GM12878 (cell line): Measurements from ENCODE around the gene TMEM17. TPM values are rescaled to one million over a fixed set of nuclear protein-coding genes. Genes with fewer than 3 reads are reported as not detected.

Experiments used
- ATAC-seq: fragments of 200-7000 bp; cut with Tn5 transposase; 3 replicates; pipeline ENCODE4 v1.9.1; 2020; ENCODE audit warnings: mild to moderate bottlenecking, moderate library complexity
- BruUV-seq: library from RNA; stranded (reverse); fragments of 400-500 nt; replicated peaks from 2 replicates; lab custom pipeline; 2021; lab: Mats Ljungman, UMichigan
- CTCF ChIA-PET: fragments of 300-600 bp; sonication (Branson Sonifier 250); formaldehyde crosslinking; extraction: SDS; loops from one replicate; lab custom pipeline; 2021; ENCODE audit warnings: inconsistent platforms; lab: Yijun Ruan, JAX
- POLR2A ChIA-PET: fragments of 350-600 bp; formaldehyde crosslinking; extraction: SDS; loops from one replicate; lab custom pipeline; 2021; ENCODE audit warnings: inconsistent platforms; lab: Charles Lee
- RAD21 ChIA-PET: fragments of 300-600 bp; sonication (Branson Sonifier 250); formaldehyde crosslinking; loops from one replicate; lab custom pipeline; 2023; ENCODE audit warnings: antibody characterized with exemption; ENCODE audit not compliant: unreplicated experiment; lab: Charles Lee
- SMC1A ChIA-PET: fragments of 300-600 bp; sonication (Branson Sonifier 250); formaldehyde crosslinking; loops from one replicate; lab custom pipeline; 2023; ENCODE audit not compliant: unreplicated experiment, uncharacterized antibody; lab: Charles Lee
- DNase-seq: peaks from one replicate; pipeline ENCODE4 v3.0.0-alpha.2; 2011; ENCODE audit warnings: low read depth, low spot score
- FAIRE-seq: peaks from 3 replicates; lab custom pipeline; 2011; peaks lifted over from hg19 to GRCh38; lab: Jason Lieb, UNC
- H2AFZ ChIP-seq: 2 replicates; pipeline ENCODE4 v1.6.0; 2011; ENCODE audit warnings: low read depth, low read length, control low read depth; ENCODE audit not compliant: control insufficient read depth
- H3K27ac ChIP-seq: 2 replicates; pipeline ENCODE4 v1.5.1; 2011; ENCODE audit warnings: control low read depth; ENCODE audit not compliant: control insufficient read depth, insufficient read depth
- H3K27me3 ChIP-seq, 2 experiments: replicated peaks in 1 of 2; 2 replicates each; pipeline versions ENCODE4 v1.6.0 to v1.6.1; 2011; ENCODE audit warnings: low read length in 1 of 2; ENCODE audit not compliant: control insufficient read depth in 2 of 2, insufficient read depth in 2 of 2
- H3K36me3 ChIP-seq, 2 experiments: 2 replicates each; pipeline ENCODE4 v1.5.1; 2011; ENCODE audit warnings: low read length in 1 of 2; ENCODE audit not compliant: control insufficient read depth in 2 of 2, insufficient read depth in 2 of 2
- H3K4me1 ChIP-seq: 2 replicates; pipeline ENCODE4 v1.6.1; 2011; ENCODE audit warnings: mild to moderate bottlenecking, low read length, moderate library complexity, mixed read lengths; ENCODE audit not compliant: control insufficient read depth, insufficient read depth
- H3K4me2 ChIP-seq: 2 replicates; pipeline ENCODE4 v1.6.0; 2011; ENCODE audit warnings: control low read depth; ENCODE audit not compliant: control insufficient read depth, insufficient read depth
- H3K4me3 ChIP-seq: fragments of 200-600 bp; sonication (generic); 2 replicates; pipeline ENCODE4 v1.5.1; 2016
- H3K79me2 ChIP-seq: 2 replicates; pipeline ENCODE4 v1.6.0; 2011; ENCODE audit warnings: low read length; ENCODE audit not compliant: control insufficient read depth, insufficient read depth
- H3K9ac ChIP-seq: 2 replicates; pipeline ENCODE4 v1.8.0; 2011; ENCODE audit warnings: low read length, control low read depth, mixed read lengths; ENCODE audit not compliant: control insufficient read depth, insufficient read depth
- H3K9me3 ChIP-seq: replicated peaks from 3 replicates; pipeline ENCODE4 v1.5.1; 2011; ENCODE audit warnings: mild to moderate bottlenecking, low read length; ENCODE audit not compliant: control insufficient read depth, insufficient read depth
- H4K20me1 ChIP-seq: 2 replicates; pipeline ENCODE4 v1.6.0; 2011; ENCODE audit not compliant: control insufficient read depth, insufficient read depth
- ATF7 ChIP-seq: fragments of 450-650 bp; IDR thresholded peaks from 2 replicates; pipeline ENCODE4 v1.6.1; 2016; ENCODE audit warnings: low read depth, mild to moderate bottlenecking
- E4F1 ChIP-seq: fragments of 450-650 bp; IDR thresholded peaks from 2 replicates; pipeline ENCODE4 v1.6.1; 2018; ENCODE audit warnings: borderline replicate concordance, mild to moderate bottlenecking; ENCODE audit not compliant: partially characterized antibody
- EED ChIP-seq: sonication (generic); IDR thresholded peaks from 2 replicates; pipeline ENCODE4 v1.6.1; 2016; ENCODE audit warnings: antibody characterized with exemption, low read depth
- JUNB ChIP-seq: IDR thresholded peaks from 2 replicates; pipeline ENCODE4 v1.6.1; 2016; ENCODE audit warnings: antibody characterized with exemption, mild to moderate bottlenecking
- MTA2 ChIP-seq: fragments of 450-650 bp; IDR thresholded peaks from 2 replicates; pipeline ENCODE4 v1.6.1; 2016; ENCODE audit warnings: low read depth, mild to moderate bottlenecking, moderate library complexity
- MYC ChIP-seq: IDR thresholded peaks from 2 replicates; pipeline ENCODE4 v1.6.1; 2011; ENCODE audit warnings: mild to moderate bottlenecking, low read length, moderate library complexity, inconsistent platforms; ENCODE audit not compliant: insufficient read depth, insufficient replicate concordance, insufficient read length, severe bottlenecking
- NBN ChIP-seq: fragments of 450-650 bp; IDR thresholded peaks from 2 replicates; pipeline ENCODE4 v1.6.1; 2016
- PAX5 ChIP-seq: IDR thresholded peaks from 2 replicates; pipeline ENCODE4 v1.6.1; 2011; ENCODE audit warnings: low read depth, low read length, borderline replicate concordance
- SIN3A ChIP-seq: IDR thresholded peaks from 2 replicates; pipeline ENCODE4 v1.6.1; 2012; ENCODE audit warnings: low read depth, low read length, improper control_type of control experiment
- SIX5 ChIP-seq: IDR thresholded peaks from 2 replicates; pipeline ENCODE4 v1.6.1; 2011; ENCODE audit warnings: mild to moderate bottlenecking, low read depth, low read length, moderate library complexity; ENCODE audit not compliant: severe bottlenecking
- SMAD1 ChIP-seq: fragments of 450-650 bp; IDR thresholded peaks from 2 replicates; pipeline ENCODE4 v1.6.1; 2018; ENCODE audit warnings: mild to moderate bottlenecking, low read depth; ENCODE audit not compliant: partially characterized antibody
- SMAD5 ChIP-seq: IDR thresholded peaks from 2 replicates; pipeline ENCODE4 v1.6.1; 2016; ENCODE audit warnings: antibody characterized with exemption, low read depth
- SMARCA5 ChIP-seq: fragments of 450-650 bp; IDR thresholded peaks from 2 replicates; pipeline ENCODE4 v1.6.1; 2017; ENCODE audit warnings: mild to moderate bottlenecking
- SP1 ChIP-seq: IDR thresholded peaks from one replicate; pipeline ENCODE4 v1.6.1; 2011; ENCODE audit warnings: low read depth, low read length
- YBX1 ChIP-seq: fragments of 450-650 bp; IDR thresholded peaks from 2 replicates; pipeline ENCODE4 v1.6.1; 2016; ENCODE audit warnings: antibody characterized with exemption
- ZNF207 ChIP-seq: fragments of 450-650 bp; IDR thresholded peaks from 2 replicates; pipeline ENCODE4 v1.6.1; 2014; ENCODE audit warnings: antibody characterized with exemption, mild to moderate bottlenecking, borderline replicate concordance
- ZNF217 ChIP-seq: fragments of 450-650 bp; IDR thresholded peaks from 2 replicates; pipeline ENCODE4 v1.6.1; 2017; ENCODE audit warnings: antibody characterized with exemption, mild to moderate bottlenecking
- ZNF622 ChIP-seq: fragments of 450-650 bp; IDR thresholded peaks from 2 replicates; pipeline ENCODE4 v1.6.1; 2017; ENCODE audit warnings: mild to moderate bottlenecking, inconsistent platforms
- WGBS: methylation state at CpG from one replicate; pipeline ENCODE4 v1.1.6; 2016; ENCODE audit warnings: low lambda C conversion rate; ENCODE audit not compliant: insufficient replicate concordance, insufficient coverage; ENCODE audit errors: missing lambda C conversion rate; 5-methylcytosine and 5-hydroxymethylcytosine counted together
- in situ Hi-C: fragments of 300-500 bp; cut with MboI; formaldehyde crosslinking; loops from 9 replicates; pipeline ENCODE4 v1.14.3; 2018; ENCODE audit warnings: mixed read lengths
- intact Hi-C: fragments of 100-400 bp; cut with micrococcal nuclease; formaldehyde crosslinking; loops from one replicate; pipeline ENCODE4 v1.14.2; 2022; ENCODE audit not compliant: unreplicated experiment
- polyA plus RNA-seq, 11 experiments: library from polyadenylated mRNA; depleted of rRNA in 4 of 11; unstranded in 6 of 11; stranded (reverse) in 5 of 11; fragments of >200 nt; fragmentation: Nextera tagmentation in 4 of 11; fragmentation: Illumina TruSeq in 1 of 11; extraction: Ambion mirVana in 4 of 11; extraction: Trizol in 1 of 11; gene quantifications; 1 replicate in 1 of 11; 2 replicates in 10 of 11; pipeline versions ENCODE4 v1.2.1 to v1.2.3, GENCODE V29; 2011 to 2016; ENCODE audit warnings: inconsistent platforms in 2 of 11, missing spikeins in 2 of 11, low read depth in 1 of 11
- total RNA-seq, 4 experiments: library from RNA; depleted of rRNA in 3 of 4; stranded (reverse); fragments of >200 nt in 3 of 4; fragmentation: Illumina TruSeq in 1 of 4; extraction: Trizol in 1 of 4; gene quantifications; 2 replicates each; pipeline versions ENCODE4 v1.2.1 to v1.2.3, GENCODE V29; 2013 to 2021
- TF ChIP-seq, protein P1 (sequence below): fragments of 150-350 bp; IDR thresholded peaks from 2 replicates; pipeline ENCODE4 v1.6.1; 2016; ENCODE audit warnings: low read depth, low read length

The TMEM17 gene
- total and polyA plus RNA-seq, 10 of the 15 experiments (the other 5 are each of a cell fraction or from before 2014, with no cell fraction given), result 0.87 to 2.6 (median 1.4) TPM

DNA sequence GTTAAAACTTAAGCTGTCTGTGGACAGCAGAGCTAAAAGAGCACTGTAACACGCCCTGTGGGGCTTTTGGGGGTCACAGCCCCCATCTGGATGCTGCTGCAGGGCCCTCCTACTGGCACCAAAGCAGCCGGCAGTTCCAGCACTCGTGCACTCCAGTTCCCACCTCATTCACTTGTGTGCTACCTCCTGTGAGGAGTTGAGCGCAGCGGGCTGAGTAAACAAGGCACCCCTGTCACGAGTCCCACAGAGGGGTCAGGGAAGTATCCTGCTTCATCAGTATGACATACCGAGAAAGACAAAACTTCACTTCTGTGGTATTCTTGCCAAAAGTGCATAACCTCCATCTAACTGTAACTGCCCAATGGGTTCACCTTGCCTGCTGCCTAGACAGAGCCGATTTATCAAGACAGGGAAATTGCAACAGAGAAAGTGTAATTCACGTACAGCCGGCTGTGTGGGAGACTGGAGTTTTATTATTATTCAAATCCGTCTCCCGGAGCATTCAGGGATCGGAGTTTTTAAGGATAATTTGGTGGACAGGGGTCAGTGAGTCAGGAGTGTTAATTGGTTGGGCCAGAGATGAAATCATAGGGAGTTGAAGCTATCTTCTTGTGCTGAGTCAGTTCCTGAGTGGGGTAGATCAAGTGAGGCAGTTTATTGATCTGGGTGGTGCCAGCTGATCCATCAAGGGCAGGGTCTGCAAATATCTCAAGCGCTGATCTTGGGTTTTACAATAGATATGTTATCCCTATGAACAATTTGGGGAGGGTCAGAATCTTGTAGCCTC is 41.6 kb downstream of the TMEM17 start:
- intact Hi-C loops, result loop anchor here (5.0 kb wide), 1 partner anchor 723 kb away; no protein-coding TSS in a partner anchor
- ATAC-seq, result no peak
- RAD21 ChIA-PET, result interaction anchor here (4.3 kb wide), 1 partner anchor 7 kb away, joined by 23 read pairs; no protein-coding TSS in a partner anchor
- TF ChIP-seq EED (no peak), SMARCA5 (no peak), YBX1 (no peak), SMAD1 (no peak), E4F1 (no peak), ZNF217 (no peak), NBN (no peak), MYC (no peak), JUNB (no peak), SIN3A (no peak), ZNF207 (no peak), MTA2 (no peak), SMAD5 (no peak), ATF7 (no peak), PAX5 (no peak), SIX5 (no peak), SP1 (no peak), ZNF622 (no peak)
- TF ChIP-seq, protein P1, sequence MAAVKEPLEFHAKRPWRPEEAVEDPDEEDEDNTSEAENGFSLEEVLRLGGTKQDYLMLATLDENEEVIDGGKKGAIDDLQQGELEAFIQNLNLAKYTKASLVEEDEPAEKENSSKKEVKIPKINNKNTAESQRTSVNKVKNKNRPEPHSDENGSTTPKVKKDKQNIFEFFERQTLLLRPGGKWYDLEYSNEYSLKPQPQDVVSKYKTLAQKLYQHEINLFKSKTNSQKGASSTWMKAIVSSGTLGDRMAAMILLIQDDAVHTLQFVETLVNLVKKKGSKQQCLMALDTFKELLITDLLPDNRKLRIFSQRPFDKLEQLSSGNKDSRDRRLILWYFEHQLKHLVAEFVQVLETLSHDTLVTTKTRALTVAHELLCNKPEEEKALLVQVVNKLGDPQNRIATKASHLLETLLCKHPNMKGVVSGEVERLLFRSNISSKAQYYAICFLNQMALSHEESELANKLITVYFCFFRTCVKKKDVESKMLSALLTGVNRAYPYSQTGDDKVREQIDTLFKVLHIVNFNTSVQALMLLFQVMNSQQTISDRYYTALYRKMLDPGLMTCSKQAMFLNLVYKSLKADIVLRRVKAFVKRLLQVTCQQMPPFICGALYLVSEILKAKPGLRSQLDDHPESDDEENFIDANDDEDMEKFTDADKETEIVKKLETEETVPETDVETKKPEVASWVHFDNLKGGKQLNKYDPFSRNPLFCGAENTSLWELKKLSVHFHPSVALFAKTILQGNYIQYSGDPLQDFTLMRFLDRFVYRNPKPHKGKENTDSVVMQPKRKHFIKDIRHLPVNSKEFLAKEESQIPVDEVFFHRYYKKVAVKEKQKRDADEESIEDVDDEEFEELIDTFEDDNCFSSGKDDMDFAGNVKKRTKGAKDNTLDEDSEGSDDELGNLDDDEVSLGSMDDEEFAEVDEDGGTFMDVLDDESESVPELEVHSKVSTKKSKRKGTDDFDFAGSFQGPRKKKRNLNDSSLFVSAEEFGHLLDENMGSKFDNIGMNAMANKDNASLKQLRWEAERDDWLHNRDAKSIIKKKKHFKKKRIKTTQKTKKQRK, result no peak

More for the DNA sequence above, 41.6 kb downstream of the TMEM17 start:
- ChIA-PET POLR2A (no interaction called here), CTCF (interaction anchor here (0.6 to 11.6 kb wide), 2 partner anchors 311 to 614 kb away, joined by 5 to 249 read pairs; no protein-coding TSS in a partner anchor), SMC1A (interaction anchor here (0.6 to 11.7 kb wide), 4 partner anchors 8 to 311 kb away, joined by 3 to 201 read pairs (median 8); no protein-coding TSS in a partner anchor)
- Histone ChIP-seq H3K27me3 (no peaks in the 10 kb centered on the region), H3K4me2 (no peak overlapping the region), H3K27ac (no peak overlapping the region), H3K36me3 (no peaks in the 10 kb centered on the region), H3K79me2 (no peaks in the 10 kb centered on the region), H3K4me3 (no peak overlapping the region), H3K9me3 (no peaks in the 10 kb centered on the region), H3K4me1 (peaks cover 4% of the 10 kb centered on the region), H2AFZ (no peak overlapping the region), H4K20me1 (no peaks in the 10 kb centered on the region), H3K9ac (no peak overlapping the region)
- DNase-seq, result no peak
- BruUV-seq, result no TSS peak
- WGBS, result 68% methylated on average over 14 of the region's 14 CpGs
- no peak for FAIRE-seq
- in situ Hi-C loops, result loop anchor here (25.0 kb wide), 1 partner anchor 1023 kb away; no protein-coding TSS in a partner anchor
